Measurements from ENCODE around the gene JAGN1.
"Not testable (repeated sequence)": the region's sequence is repeated elsewhere in the genome, so short reads cannot be mapped to it uniquely, and the experiment has no call there.

JAGN1 gene

DNA sequence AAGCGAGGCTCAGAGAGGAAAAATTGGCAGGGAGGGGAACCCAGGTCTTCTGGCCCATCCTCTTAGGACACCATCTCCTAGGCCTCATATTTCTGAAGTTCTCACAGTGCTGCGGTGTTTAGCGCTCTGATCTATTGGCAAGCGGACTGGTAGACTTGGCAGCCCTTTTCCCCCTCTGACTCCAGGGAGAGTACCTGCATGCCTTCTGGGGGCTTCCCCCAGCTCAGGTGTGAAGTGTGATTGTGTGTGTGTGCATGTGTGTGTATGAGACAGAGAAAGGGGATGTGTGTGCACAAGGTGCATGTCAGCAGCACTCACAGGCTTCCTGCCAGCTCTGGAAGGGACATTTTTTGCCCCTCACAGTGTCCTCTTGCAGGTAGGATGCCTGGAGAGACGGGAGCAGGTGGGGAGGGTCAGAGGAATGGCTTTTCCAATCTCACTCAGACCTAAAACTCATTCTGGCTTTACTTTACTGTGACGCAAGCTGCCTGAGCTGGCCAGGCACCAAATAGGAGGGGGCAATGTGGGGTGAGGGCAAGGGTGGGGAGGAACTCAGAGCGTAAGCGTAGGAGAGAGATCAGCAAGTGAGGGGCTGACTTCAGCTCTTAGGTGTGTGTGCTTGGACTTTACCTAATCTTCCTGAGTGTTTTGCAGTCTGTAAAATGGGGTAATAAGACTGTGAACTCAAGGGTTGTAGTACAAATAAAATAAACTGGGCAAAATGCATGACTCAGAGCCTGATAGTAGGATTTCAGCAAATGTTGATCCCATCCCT is 8.2 kb downstream of the JAGN1 start:
- no peak for DNase-seq

GRCh38 chr3:9899289-9899791 is 8.9 kb downstream of the JAGN1 start:
- DNase-seq = no peak

GRCh38 chr3:9900965-9901415 is 10.6 kb downstream of the JAGN1 start:
- not testable (repeated sequence) for DNase-seq

- no peak for DNase-seq
Measured at GRCh38 chr3:9901967-9902366, 11.6 kb downstream of the JAGN1 start.

DNA sequence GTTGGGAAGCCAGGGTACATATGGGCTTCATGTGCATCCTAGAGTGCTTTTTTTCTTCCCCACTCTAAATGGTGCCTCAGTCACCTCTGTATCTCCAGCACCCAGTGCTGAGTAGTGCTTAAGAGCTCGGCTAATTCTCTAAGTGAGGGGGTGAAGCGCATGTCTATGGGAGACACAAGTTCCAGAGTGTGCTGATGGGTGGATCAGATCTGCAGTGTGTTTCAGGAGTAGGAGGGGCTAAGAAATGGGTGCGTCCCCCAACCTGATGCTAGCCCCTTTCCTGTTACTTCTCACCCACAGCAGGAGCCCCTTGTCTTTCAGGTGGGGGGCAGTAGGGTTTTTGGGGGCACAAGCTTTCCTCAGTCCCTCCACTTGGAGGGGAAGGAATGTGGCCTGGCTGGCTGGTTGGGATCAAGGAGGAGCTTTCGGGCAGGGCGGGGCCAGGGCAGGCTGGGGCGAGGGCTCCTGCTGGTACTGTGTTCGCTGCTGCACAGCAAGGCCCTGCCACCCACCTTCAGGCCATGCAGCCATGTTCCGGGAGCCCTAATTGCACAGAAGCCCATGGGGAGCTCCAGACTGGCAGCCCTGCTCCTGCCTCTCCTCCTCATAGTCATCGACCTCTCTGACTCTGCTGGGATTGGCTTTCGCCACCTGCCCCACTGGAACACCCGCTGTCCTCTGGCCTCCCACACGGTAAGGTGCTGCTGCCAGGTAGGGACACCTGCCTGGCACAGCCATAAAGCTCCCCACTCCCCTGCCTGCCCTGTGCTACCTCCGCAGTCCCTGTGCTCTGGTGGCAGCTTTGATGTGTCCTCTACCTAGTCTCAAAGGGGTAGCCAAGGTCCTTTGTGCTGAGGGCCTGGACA is 12.2 kb downstream of the JAGN1 start, which contains the start of gene IL17RE:
TSS of gene IL17RE (plus strand) at position 477 of the 866 bp plus-strand sequence. CDS start at position 562, 85 bp downstream.
- no peak for DNase-seq

DNA sequence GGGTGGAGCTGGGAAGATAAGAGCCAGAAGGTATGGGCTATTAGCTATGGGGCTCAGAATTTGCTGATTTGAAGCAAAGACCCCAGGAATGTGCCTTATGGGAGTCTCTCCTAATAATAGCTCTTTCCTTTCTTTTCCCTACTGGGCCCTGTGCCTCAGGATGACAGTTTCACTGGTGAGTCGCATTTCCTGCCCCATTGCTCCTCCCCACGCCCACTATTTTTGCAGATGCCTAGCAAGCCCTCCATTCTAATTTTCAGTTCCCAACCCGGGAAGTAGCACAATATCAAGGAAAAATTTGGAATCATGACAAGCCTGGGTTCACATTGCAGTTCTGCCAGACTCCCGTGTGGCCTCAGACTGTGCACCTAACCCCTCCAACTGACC is 12.8 kb downstream of the JAGN1 start:
- DNase-seq = peak; percentile 48 to 71 (median 64)

DNA sequence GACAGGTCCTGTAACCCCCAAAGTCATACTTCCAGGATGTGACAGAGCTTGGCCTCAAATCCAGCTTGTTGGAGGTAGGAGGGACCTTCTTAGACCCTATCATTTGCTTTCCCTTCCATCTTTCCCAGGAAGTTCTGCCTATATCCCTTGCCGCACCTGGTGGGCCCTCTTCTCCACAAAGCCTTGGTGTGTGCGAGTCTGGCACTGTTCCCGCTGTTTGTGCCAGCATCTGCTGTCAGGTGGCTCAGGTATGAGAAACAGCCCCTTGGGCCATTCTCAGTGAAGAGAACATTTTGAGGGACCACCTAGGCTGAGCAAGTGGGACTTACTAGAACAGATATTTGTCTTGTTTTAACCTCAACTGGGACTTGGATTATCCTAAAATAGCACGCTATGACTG is 13.5 kb downstream of the JAGN1 start:
- no peak for DNase-seq

DNA sequence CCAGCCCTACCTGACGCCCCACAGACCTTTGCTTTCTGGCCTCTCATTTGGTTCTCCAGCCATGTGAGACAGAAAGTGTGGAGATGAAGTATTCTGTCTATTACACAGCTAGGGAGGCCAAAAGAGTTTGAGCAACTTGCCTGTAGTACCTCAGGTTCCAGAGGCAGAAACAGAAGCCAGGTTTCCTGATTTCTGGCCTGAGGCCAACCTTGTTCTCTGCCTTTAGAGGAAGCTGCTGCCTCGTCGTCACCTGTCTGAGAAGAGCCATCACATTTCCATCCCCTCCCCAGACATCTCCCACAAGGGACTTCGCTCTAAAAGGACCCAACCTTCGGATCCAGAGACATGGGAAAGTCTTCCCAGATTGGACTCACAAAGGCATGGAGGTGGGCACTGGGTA is 16.1 kb downstream of the JAGN1 start:
- DNase-seq = no peak

DNA sequence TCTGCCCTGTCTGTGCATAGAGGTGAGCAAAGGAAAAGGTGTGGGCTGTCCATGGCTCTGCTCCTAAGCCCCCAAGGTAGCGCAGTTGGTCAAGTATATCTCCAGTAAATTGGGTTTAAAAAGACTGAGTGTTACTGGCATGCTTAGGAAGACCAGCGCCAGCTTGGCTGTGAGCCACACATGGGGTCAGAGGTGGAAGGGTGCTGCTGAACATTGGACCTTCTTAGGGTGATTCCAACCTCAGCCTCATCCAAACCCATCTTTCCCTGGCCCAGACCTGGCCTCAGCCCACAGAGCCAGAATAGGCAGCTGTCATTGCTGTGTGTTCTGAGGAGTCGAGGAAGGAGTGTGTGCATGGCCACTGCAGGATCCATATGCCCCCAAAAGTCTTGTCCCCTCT is 17.9 kb downstream of the JAGN1 start:
- DNase-seq = no peak

DNA sequence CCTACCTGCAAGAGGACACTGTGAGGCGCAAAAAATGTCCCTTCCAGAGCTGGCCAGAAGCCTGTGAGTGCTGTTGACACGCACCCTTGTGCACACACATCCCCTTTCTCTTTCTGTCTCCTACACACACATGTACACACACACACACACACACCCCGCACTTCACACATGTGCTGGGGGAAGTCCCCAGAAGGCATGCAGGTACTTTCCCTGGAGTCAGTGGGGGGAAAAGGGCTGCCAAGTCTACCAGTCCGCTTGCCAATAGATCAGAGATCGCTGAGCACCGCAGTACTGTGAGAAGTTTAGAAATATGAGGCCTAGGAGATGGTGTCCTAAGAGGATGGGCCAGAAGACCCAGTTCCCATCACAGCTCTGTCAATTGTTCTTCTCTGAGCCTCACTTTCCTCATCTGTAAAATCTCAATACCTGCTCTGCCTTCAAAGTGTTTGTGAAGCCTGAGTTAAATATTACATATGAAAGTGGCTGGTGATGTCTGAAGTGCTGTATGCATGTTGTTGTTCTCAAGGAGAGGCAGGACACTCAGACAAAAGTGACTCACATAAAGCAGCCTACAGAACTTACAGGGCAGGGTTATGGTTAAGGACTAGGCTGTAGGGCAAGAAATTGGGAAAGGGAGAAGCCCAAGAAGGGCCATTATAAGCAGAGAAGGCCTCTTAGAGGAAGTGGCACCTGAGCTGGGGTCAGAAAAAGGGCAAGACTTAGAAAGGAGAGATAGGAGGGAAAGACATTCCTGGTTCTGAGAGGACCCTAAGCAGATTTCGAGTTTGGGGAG is 19.0 kb downstream of the JAGN1 start:
- peak in 1 of 4 experiments; percentile 20 for DNase-seq

GRCh38 chr3:9911863-9912262 is 21.5 kb downstream of the JAGN1 start:
- no peak for DNase-seq

GRCh38 chr3:9912294-9912935 is 22.0 kb downstream of the JAGN1 start:
- no peak for DNase-seq

DNA sequence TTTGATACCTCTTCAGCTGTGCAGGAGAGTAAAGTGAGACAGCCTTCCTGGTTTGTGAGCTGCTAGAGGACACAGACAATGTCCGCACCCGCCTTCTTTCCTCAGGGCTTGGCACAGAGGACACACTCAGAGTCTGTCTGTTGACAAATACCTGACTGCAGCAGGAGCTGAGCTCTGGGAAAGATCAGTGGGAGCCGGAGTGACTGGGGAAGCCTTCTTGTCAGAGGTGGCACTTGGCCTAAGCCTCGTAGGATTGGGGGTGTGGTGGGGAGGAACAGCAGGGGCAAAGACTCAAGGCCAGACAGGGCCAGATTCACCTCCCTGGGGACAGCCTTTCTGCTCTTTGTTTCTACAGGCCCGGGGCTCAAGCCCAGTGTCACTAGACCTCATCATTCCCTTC is 23.2 kb downstream of the JAGN1 start:
- DNase-seq = no peak

DNA sequence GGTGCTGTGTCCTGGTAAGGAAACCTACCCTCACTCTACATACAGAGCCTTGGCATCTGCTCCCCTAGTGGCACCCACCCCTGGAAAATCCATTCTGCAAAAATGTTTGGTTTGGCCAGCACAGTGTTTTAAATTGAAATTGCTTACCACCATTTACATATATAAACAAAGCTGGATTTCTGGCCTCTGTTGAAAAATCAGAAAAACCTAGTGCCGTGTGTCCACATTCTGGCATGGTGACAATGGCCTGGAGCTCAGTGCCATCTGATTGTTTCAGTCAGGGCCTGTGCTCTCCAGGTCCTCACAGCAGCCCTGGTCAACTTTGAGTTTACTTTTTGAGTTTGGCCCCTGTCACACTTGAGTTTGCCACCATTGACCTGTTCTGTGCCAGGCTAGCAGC is 23.6 kb downstream of the JAGN1 start:
- no peak for DNase-seq

- DNase-seq = no peak
Measured at GRCh38 chr3:9914559-9915253, 24.3 kb downstream of the JAGN1 start.

DNA sequence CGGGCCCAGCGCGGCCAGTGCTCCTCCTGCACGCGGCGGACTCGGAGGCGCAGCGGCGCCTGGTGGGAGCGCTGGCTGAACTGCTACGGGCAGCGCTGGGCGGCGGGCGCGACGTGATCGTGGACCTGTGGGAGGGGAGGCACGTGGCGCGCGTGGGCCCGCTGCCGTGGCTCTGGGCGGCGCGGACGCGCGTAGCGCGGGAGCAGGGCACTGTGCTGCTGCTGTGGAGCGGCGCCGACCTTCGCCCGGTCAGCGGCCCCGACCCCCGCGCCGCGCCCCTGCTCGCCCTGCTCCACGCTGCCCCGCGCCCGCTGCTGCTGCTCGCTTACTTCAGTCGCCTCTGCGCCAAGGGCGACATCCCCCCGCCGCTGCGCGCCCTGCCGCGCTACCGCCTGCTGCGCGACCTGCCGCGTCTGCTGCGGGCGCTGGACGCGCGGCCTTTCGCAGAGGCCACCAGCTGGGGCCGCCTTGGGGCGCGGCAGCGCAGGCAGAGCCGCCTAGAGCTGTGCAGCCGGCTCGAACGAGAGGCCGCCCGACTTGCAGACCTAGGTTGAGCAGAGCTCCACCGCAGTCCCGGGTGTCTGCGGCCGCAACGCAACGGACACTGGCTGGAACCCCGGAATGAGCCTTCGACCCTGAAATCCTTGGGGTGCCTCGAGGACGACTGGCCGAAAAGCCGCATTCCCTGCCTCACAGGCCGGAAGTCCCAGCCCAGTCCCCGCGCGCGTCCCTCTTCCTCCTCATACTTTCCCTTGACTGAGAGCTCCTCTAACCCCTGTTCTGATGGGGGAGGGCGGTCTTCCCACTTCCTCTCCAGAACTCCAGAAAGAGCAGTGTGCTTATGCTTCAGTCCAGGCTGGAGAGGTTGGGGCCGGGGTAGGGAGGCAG is 25.1 kb downstream of the JAGN1 start:
- peak; percentile 71 to 90 (median 82) for DNase-seq

DNA sequence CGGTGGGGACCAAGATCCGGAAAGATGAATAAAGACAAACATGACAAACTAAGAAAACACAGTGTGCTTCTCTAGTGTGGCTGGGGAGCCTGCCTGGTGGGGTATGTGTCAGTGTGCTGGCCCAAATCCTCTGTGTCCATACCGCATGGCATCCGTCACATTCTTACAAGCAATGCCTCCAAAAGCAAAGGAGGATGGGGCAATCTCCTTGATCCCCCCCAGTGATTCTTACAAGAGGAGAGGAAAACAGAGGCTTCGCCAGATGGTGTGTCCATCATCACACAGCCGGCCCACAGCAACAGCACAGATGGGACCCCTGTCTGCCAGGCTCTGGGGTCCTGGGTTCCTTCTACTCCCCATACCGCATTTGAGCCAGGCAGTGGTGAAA is 25.9 kb downstream of the JAGN1 start:
- no peak for DNase-seq

DNA sequence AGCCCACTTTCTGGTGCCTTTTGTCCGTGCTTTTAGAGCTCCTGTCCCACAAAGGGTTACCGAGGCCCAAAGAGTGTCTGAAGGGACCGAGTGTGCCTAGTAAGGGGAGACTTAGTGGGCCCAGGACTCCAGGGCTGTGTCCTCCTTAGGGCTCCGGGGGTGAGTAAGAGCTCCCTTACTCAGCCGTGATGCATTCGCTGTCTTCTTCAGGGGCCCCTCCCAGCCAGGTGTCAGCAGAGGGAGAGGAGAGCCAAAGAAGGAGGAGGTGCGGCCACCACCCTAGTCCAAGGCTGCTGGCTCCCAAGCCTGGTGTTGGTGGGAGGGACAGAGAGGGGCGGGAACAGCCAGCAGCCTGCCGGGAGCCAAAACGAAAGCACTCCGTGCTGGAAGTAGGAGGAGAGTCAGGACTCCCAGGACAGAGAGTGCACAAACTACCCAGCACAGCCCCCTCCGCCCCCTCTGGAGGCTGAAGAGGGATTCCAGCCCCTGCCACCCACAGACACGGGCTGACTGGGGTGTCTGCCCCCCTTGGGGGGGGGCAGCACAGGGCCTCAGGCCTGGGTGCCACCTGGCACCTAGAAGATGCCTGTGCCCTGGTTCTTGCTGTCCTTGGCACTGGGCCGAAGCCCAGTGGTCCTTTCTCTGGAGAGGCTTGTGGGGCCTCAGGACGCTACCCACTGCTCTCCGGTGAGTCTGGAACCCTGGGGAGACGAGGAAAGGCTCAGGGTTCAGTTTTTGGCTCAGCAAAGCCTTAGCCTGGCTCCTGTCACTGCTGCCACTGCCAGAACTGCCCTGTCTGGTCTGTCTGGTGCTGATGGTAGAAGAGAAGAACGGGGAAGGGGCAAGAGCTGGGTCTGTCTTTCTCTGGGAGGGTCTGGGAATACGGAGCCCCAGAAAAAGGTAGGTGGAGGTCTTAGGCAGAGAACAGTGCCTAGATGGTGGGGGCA is 26.6 kb downstream of the JAGN1 start, which contains the start of gene IL17RC:
TSS of gene IL17RC (plus strand) at position 365 of the 947 bp plus-strand sequence. CDS start at position 583, 218 bp downstream.
- DNase-seq = peak; percentile 73 to 87 (median 80)

DNA sequence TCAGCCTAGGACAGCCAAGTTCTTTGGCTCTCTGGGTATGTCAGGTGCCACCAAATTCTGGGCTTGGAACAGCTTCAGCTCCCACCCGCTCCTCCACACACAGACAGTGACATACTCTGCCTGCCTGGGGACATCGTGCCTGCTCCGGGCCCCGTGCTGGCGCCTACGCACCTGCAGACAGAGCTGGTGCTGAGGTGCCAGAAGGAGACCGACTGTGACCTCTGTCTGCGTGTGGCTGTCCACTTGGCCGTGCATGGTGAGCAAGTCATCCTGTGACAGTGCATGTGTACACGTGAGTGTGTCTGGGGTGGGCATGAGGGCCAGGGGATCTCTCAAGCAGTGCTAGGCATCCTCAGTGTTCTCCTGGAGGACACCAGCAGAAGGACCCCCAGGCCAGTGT is 27.4 kb downstream of the JAGN1 start:
- DNase-seq = no peak

All from suppressor macrophage (primary cell).